ENCODE results near the gene LUZP2.

DNA sequence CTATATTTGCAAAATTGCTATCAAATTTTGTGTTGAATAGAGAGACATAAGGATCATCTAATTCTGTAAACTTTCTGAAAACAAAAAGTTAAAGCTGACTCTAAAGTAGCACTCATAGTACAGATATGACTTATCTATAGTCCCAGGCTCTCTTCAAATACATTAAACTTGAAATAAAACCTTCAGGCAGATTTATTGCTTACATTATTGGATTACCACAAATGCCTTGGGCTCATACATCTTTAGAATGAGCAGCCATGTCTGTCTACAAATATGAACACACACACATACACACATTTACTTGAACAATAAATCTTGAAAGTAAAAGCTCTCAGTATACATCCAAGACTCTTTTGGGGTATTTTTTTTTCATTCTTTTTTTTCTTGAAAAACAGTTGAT, 207.9 kb downstream of the LUZP2 start:
- TF ChIP-seq, protein P1, sequence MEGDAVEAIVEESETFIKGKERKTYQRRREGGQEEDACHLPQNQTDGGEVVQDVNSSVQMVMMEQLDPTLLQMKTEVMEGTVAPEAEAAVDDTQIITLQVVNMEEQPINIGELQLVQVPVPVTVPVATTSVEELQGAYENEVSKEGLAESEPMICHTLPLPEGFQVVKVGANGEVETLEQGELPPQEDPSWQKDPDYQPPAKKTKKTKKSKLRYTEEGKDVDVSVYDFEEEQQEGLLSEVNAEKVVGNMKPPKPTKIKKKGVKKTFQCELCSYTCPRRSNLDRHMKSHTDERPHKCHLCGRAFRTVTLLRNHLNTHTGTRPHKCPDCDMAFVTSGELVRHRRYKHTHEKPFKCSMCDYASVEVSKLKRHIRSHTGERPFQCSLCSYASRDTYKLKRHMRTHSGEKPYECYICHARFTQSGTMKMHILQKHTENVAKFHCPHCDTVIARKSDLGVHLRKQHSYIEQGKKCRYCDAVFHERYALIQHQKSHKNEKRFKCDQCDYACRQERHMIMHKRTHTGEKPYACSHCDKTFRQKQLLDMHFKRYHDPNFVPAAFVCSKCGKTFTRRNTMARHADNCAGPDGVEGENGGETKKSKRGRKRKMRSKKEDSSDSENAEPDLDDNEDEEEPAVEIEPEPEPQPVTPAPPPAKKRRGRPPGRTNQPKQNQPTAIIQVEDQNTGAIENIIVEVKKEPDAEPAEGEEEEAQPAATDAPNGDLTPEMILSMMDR (IDR thresholded peaks at IDR 0.05): no peak
- no peak for TF ChIP-seq POLR2A (IDR thresholded peaks at IDR 0.05)
